Kidney tubule cell (primary cell): Measurements from ENCODE around the gene EXOSC5.
A peak's percentile ranks its signal among the peaks of the same experiment; 100 is the strongest.
"Not testable (repeated sequence)": the region's sequence is repeated elsewhere in the genome, so short reads cannot be mapped to it uniquely, and the experiment has no call there.

Experiments
- DNase-seq: peaks from one replicate; pipeline ENCODE4 v3.0.0-alpha.2; 2018; ENCODE audit warnings: low spot score

EXOSC5 gene

GRCh38 chr19:41405776-41406175 is 8.6 kb upstream of the EXOSC5 start:
- DNase-seq: no peak

DNA sequence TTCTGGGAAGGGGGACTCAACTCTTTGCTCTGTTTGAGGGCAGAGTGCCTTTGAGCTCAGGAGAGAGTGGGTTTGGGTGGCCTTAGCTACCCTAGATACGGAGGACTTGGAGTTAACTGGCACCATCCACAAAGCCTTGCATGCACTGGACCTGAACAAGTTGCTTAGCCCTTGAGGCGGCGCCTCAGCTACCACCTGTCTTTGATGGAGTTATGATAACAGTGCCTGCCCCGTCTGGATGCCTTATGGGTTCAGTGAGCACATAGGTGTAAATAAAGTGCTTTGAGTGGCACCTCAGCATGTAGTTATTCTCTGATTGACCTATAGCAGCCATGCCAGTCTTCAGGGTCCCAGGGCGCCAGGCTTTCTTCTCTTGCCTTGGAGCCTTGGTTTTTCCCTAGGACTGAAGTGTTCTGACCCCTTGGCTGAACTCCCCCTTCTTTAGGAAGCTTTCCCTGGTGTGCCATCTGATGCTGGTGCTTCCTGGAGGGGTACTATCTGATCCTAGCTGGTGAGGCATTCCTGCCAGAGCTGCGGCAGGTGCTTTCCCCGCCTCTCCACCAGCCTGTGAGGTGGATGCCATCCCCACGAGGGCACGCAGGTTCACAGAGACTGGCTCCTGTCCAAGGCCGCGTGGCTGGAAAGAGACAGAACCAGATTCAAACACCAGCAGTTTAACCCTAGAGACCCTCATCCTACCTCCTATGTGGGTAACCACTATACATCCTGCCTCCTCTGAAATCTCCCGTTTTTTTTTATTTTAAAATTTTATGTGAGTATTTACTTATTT is 6.2 kb upstream of the EXOSC5 start:
- DNase-seq: no peak

DNA sequence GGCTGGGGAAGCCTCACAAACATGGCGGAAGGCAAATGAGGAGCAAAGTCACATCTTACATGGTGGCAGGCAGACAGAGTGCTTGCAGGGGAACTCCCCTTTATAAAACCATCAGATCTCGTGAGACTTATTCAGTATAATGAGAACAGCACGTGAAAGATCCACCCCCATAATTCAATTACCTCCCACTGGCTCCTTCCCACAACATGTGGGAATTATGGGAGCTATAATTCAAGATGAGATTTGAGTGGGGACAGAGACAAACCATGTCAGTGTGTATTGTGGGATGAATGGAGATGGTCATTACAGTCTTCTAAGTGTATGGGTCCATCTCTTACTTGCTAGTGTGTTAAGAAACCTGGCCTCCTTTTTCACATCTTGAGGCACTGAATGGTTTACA is 4.9 kb upstream of the EXOSC5 start:
- DNase-seq: no peak

GRCh38 chr19:41401483-41401882 is 4.3 kb upstream of the EXOSC5 start:
- no peak for DNase-seq

DNA sequence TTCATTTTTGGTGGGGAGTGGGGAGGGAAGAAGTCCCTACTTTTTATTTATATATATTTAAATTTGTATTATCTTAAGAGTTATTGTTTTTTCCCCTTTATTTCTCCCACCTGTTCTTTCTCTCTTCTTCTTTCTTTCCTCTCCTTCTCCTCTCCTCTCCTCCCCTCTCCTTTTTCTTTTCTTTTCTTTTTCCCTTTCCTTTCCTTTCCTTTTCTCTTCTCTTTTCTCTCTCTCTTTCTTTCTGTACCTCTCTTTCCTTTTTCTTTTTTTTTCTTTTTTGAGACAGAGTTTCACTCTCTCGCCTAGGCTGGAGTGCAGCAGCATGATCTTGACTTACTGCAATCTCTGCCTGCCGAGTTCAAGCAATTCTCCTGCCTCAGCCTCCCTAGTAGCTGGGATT is 2.4 kb upstream of the EXOSC5 start:
- DNase-seq: no peak

DNA sequence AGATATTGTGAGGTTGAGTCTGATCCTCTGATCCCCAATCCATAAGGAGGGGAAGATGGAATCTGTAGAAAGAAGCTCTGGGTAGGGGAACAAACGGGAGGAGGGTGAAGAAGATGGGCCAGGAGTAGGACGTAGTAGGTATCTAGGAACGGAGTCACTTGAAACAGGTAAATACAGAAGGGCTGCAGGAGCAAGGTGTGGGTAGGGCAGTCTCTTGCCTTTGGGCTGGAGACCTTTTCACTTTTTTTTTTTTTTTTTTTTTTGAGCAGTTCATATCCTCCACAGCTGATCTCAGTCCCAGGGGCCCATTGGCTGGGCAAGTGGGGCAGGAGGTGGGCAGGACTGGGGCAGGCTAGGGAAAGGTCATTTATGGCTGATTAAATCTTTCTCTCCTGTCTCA is 1.9 kb upstream of the EXOSC5 start:
- no peak for DNase-seq

DNA sequence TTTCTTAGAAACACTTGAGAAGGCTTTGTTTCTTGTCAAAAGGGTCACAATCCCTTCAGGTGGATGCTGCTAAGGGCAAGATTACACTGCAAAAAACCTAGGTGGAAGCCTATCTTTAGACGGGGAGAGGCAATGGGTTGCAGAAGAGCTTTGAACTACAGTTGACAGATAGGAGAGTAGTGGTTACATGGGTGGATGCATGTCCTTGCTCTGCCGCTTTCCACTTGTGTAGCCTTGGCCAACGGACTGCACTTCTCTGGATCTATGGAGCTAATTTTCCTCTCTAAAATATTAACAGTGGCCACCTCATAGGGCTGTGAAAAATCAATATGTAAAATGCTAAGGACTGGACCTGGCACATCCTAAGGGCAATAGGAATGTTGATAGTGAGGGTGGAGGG is 1.4 kb upstream of the EXOSC5 start:
- no peak for DNase-seq

DNA sequence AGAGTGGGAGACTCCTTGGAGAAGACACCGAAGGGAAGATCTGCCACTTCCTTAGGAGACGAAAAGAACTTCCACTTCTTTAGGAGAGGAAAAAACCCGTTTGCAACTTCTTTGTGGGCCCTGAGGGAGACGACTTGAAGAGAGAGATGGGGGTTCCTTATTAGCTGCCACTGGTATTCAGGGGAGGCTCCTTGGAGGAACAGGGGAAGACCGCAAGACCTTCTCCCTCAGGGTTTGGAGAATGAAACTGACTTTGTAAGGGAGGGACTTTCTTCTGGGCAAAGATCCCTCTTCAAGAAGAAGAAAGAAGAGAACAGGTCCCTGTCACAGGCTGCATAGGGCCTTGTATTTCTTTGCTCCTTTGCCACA is 875 bp upstream of the EXOSC5 start:
- DNase-seq: no peak

GRCh38 chr19:41395355-41395754 is 1.8 kb downstream of the EXOSC5 start:
- no peak for DNase-seq

DNA sequence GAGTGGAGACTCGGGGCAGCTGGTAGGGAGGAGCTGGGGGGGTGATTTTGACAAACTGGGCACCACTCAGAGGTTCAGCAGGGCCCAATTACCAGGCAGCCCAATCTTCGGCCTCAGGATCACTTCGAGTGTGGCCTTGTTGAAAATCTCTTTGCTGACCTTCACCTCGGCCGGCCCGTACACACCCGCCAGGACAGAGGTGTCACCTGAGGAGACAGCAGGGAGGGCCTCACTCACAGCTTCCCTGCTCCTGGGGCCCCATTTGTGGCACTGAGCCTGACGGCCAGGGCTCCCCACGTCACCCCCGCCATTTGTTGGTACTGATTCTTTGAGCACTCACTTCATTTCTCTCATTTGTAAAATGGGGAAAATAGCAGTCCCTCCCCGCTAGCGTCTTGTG is 4.4 kb downstream of the EXOSC5 start:
- DNase-seq: no peak

DNA sequence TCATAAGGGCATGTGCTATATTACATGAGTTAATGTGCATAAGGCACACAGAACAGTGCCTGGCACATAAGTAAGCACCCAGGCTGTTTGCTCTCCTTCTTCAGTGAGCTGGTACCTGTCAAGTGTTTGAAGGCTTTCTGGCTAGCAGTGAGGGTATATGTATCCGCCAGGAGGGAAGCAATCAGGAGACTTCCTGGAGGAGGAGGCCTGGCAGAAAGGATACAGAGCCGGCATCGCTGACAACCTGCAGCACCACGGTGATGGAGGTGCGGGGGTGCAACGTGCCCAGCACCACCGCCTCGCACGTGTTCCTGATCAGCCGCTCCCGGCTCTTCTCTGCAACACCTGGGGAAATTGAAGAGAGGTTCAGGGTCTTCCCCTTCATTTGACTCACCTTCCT is 5.5 kb downstream of the EXOSC5 start:
- DNase-seq: no peak

GRCh38 chr19:41386442-41386841 is 10.7 kb downstream of the EXOSC5 start:
- DNase-seq: no peak

GRCh38 chr19:41384351-41384750 is 12.8 kb downstream of the EXOSC5 start:
- peak; percentile 60 for DNase-seq

DNA sequence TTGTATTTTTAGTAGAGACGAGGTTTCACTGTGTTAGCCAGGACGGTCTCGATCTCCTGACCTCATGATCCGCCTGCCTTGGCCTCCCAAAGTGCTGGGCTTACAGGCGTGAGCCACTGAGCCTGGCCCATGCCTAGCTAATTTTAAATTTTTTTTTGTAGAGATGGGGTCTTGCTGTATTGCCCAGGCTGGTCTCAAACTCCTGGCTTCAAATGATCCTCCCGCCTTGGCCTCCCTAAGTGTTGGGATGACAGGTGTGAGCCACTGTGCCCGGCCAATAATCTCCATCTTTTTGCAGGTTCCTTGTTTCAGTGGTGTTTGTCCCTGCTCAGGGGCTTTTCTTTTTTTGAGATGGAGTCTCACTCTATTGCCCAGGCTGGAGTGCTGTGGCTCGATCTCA is 15.6 kb downstream of the EXOSC5 start:
- DNase-seq: not testable (repeated sequence)

DNA sequence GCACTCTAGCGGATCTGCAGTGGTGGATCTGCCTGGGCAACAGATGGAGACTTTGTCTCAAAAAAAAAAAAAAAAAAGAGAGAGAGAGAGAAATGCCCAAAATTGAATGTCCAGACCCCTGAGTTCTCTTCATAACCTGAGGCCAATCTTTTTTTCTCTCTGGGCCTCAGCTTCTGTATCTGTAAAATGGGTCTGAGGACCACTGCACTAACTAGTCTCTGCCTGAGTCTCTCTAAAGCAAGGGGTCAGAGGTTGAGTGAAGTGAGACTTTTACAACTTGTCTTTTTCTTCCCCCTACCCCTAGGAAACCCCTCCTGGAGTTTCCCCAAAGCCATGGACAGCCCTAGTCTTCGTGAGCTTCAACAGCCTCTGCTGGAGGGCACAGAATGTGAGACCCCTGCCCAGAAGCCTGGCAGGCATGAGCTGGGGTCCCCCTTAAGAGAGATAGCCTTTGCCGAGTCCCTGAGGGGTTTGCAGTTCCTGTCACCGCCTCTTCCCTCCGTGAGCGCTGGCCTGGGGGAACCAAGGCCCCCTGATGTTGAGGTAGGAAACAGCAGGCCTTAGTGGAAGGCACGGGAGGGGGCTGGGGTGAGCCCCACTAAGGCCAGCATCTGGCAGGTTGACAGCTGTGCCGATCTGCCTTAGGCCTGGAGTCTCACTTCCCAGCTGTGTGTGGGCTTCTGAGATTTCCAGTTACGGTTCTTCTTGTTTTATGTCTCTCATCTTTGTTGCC is 19.0 kb downstream of the EXOSC5 start:
- DNase-seq: no peak

DNA sequence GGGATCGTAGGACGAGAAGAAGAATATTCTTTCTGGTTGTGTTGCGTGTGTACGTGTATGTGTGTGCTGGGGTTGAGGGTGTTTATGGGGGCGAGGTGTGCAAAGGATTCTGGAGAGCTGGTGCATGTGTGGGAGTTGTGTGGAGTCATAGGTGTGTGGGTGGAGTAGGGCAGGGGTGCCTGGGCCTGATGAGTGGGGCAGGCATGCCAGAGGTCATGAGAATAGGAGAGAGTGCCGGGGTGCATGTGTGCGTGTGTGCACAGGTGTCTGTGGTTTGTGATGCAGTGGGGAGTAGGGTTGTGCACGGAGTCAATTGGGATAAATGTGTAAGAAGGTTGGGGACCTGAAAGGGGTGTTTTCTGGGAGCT is 20.2 kb downstream of the EXOSC5 start:
- no peak for DNase-seq

DNA sequence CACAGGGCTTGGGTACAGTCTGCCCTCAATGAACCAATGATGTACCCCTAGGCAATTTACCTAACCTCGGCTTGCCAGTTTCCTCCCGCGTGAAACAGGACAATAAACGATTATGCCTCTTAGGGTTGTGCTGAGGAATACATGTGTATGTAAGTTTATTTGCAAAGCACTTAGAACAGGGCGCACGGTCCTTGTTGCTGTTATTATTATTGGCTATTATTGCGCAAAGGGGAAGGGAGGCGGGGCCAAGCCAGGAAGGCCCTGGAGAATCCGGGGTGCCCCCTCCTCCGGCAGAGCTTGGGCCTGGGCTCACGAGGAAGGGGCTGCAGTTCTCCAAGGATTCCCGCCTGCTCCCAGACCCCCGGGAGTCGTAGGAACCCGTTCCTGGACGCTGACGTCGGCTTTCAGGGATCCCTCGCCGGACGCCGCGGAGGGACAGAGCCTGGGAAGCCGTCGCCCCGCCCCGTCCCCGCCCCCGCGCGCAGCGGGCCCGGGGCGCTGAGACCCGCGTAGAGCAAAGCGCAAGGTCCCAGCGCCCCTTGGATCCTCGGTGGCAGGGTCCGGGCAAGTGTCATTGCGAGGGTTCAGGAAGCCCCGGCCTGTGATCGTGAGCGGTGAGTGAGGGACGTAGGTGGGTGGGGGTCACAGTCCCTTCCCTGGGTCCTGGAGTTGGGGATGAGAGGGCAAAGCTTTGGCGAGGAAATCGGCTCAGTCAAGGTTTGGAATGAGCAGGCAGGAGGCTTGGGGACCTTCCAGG is 20.7 kb downstream of the EXOSC5 start, which contains the start of gene TMEM91:
Gene TMEM91, plus strand, starts transcription at position 293 of the 757 bp plus-strand sequence. CDS start 1,777 bp downstream, outside the sequence.
- no peak for DNase-seq

DNA sequence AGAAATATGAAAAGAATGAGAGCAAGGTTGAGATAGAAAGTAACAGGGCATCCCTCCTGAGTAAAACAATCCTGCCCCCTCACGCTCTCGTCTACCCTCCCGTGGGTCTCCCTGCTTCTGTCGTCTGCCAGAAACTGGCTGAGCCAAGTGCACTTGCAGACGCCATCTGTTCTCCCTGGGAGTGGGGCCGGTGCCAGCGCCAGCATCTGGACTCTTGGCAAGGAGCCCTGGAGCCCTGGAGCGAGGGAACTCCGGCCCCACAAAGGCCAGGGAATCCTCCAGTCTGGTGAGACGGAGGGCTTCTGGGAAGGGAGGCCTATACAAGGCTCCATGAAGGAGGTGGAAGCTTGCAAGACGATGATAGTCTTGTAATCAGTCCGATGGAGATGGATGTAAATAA is 23.2 kb downstream of the EXOSC5 start:
- no peak for DNase-seq

DNA sequence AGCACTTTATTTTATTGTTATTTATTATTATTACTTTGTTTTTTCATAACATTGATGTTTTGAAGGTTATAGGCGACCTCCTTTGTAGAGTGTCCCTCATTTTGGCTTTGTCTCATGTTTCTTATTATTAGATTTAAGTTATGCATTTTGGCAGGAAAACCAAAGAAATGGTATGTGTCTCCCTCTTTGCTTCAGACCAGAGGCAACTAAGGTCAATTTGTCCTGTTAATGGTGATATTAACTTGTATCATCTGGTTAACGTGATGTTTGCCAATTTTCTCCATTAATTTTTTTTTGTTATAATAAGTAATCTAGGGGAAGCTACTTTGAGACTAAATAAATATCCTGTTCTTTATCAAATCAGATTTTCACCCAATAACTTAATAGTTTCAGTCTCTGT is 24.7 kb downstream of the EXOSC5 start:
- DNase-seq: no peak

DNA sequence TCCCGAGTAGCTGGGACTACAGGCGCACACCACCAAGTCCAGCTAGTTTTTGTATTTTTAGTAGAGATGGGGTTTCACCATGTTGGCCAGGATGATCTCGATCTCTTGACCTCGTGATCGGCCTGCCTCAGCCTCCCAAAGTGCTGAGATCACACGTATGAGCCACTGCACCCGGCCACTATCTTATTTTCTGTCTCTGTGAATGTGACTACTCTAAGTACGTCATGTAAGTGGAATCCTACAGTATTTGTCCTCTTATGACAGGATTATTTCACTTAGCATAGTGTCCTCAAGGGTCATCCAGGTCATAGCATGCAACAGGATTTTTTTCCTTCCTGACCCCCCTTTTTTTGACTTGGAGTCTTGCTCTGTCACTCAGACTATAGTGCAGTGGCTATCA is 25.6 kb downstream of the EXOSC5 start:
- no peak for DNase-seq

GRCh38 chr19:41371119-41371518 is 26.0 kb downstream of the EXOSC5 start:
- not testable (repeated sequence) for DNase-seq

DNA sequence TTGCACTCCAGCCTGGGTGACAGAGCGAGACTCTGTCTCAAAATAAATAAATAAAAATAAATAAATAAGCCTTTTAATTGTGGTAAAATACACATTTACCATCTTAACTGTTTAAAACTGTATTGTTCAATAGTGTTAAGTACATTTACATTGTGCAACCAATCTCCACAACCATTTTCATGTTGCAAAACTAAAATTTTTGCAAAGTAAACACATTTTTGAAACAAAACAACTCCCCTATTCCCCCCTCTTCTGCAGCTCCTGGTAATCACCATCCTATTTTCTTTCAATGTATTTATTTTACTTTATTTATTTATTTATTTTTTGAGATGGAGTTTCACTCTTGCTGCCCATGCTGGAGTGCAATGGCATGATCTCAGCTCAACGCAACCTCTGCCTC is 27.4 kb downstream of the EXOSC5 start:
- no peak for DNase-seq

DNA sequence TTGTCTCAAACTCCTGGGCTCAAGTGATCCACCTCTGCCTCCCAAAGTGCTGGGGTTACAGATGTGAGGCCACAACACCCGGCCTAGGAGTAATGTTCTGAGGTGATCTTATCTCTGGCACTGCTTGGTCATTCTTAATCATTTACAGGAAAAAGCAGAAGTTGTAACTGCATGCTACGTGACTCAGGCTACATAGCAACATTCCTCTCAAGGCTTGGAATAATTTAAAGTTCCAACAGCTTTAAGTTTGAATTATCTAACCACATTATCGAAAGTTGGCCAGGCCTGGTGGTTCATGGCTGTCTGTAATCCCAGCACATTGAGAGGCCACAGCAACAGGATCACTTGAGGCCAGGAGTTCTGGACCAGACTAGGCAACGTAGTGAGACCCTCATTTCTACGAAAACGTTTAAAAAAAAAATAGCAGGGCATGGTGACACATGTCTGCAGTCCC is 29.3 kb downstream of the EXOSC5 start:
- DNase-seq: peak; percentile 94
